ENCODE measurements around the gene SAMD10.

Gene SAMD10

DNA sequence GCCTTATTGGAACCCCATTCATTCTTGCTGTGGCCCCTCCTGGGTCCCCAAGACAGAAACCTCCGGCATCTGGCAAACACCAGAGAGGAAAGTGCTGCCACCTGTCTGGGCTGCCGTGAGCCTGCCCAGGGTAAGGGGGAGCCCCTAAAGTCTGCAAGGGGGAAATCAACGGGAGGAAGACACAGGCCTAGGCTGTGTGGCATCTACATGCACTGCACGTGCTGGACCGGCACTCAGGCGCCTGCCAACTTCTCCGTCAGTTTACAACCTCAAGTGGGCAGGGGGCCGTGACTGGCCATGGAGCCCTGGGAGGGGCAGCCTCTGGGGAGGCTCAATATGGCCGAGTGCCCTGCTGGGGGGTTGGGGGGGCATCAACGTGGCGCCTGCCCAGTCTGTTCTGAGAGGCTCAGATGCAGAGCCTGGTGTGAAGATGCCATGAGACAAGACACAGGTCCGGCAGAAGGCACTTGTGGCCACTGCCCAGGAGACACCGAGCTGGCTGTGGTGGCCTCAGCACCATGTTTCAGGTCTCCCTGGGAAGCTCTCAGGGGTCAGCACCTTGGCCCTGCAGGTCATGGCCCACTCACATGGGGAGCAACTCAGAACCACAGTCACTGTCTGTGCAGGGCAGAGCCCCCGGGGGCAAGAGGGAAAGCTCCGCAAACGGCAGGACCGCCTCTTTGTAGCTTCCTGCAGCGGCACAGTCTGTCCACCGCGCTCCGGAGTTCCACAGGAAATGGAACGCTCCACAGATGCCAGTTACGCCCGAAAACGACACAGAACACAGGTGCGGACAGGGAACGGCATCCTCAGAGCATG lies 31.6 kb downstream of the SAMD10 start:
- H3K4me3 ChIP-seq (ENCODE audit: low read depth, low read length), result no peak overlapping the region
- no peak for TF ChIP-seq CTCF (IDR thresholded peaks at IDR 0.05; ENCODE audit: low read depth, low read length)

DNA sequence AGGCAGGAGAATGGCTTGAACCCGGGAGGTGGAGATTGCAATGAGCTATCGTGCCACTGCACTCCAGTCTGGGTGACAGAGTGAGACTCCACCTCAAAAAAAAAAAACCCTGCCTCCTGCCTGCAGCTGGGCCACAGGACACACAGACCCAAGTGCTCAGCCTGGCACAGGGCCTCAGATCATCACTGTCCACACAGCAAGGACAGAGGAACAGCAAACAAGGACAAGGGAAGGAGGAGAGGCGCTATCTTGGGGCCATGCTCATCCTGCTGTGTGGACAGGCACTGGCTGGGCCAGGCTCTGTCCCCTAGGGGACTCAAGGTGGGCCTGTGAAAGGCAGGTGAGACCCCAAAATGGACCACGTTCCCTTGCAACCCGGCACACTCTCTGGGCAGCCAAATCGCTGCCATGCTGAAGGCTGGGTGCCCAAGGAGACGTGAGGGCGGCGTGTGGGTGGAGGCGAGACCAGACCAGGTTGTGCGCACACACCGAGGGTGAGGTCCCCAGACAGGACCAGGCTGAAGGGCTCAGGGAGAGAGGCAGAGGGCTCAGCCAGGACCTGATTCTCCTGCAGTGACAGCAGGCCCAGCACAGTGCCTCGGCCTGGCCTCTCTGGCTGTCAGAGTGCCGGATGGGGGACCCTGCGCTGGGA lies 32.3 kb downstream of the SAMD10 start:
- TF ChIP-seq CTCF (IDR thresholded peaks at IDR 0.05; ENCODE audit: low read depth, low read length), result no peak
- no peak overlapping the region for H3K4me3 ChIP-seq (ENCODE audit: low read depth, low read length)

DNA sequence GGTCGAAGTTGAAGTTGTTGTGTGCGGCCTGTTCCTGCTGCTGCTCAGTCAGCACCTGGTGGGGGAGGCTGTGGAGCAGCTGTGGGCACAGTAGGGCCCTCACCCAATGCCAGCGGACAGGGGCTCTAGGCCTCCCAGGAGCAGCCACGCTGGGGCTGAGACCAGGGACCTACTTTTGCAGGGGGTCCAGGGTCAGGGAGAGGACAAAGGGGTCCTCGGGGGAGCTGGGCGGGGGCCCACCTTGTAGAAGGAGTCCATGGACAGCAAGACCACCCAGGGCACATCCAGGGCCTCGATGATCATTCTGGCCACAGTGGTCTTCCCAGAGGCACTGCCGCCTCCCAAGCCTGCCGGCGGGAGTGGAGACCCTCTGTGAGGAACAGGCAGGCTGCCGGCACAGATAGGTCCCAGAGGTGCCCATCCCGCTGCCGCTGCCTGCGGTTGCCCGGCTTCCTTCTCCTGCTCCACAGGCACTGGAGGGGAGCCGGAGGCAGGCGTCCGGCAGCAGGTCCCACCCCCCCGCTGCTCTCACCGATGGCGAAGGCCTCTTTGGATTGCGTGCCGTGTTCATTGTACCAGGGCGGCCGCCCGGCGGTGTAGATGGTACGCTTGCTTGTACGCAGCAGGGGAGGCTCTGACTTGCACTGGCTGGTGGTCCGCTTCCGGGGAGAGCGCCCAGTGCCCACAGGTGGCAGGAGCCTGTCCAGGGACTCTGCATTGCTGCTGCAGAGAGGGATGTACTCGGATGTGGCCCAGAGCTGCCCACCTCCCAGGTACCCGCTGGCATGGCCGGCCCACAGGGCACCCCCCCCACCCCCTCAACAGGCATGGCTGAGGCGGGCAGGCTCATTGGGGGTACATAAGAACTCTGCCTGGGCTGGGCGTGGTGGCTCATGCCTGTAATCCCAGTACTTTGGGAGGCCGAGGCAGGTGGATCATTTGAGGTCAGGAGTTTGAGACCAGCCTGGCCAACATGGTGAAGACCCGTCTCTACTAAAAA lies 33.2 kb downstream of the SAMD10 start:
- no peak for TF ChIP-seq CTCF (IDR thresholded peaks at IDR 0.05; ENCODE audit: low read depth, low read length)
- H3K4me3 ChIP-seq (ENCODE audit: low read depth, low read length), result no peak overlapping the region

- no peak overlapping the region for H3K4me3 ChIP-seq (ENCODE audit: low read depth, low read length)
- TF ChIP-seq CTCF (IDR thresholded peaks at IDR 0.05; ENCODE audit: low read depth, low read length), result no peak
These were observed 34.3 kb downstream of the SAMD10 start for GRCh38 chr20:63945031-63945658.

DNA sequence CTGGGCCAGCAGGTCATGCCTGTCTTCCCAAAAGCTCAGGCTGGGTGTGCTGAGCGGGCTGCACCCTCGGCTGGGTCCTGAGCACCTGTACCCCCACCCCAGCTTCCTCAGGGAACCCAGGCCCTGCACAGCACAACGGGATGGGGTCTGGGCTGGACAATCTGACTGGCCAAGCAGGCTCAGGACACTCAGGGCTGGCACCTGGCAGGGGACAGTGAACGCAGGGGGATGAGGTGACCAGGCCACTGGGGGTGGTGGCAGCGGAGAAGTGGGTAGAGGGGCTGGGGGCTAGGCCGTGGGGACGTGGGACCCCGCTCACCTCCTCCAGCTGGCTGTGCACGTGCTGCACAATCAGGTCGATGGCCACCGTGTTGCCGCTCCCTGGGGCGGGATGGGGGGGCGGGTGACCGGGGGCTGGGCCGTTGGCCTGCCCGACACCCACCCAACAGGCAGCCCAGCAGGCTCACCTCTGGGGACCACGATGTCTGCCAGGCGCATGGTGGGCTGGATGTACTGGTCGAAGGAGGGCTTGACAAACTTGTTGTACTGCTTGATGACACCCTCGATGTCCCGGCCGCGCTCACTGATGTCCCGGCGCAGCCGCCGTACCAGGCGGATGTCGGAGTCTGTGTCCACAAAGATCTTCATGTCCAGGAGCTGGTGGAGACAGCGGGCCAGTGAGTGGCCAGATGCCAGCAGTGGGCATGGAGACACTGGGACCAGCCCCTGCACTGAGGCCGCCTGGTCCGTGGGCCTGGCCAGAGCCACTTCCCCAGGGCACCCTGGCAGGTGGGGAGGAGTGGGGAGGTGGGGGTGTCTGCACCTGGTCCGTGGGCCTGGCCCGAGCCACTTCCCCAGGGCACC lies 35.1 kb downstream of the SAMD10 start:
- H3K4me3 ChIP-seq (ENCODE audit: low read depth, low read length), result no peak overlapping the region
- TF ChIP-seq CTCF (IDR thresholded peaks at IDR 0.05; ENCODE audit: low read depth, low read length), result no peak

DNA sequence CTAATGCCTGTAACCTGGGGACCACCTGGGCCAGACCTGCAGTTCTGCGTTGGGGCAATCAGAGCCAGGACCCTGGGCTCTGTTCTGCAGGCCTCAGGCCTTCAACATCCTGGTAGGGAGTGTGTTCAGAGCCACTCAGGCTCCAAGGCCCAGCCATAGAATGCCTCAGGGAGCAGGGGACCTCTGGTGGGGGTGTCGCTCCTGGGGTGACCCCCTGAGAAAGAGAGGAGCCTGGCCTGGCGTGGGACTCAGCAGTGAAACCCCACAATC lies 35.7 kb downstream of the SAMD10 start:
- TF ChIP-seq CTCF (IDR thresholded peaks at IDR 0.05; ENCODE audit: low read depth, low read length), result no peak
- no peak overlapping the region for H3K4me3 ChIP-seq (ENCODE audit: low read depth, low read length)

Measured in WI38 (cell line).